ENCODE data around the gene S1PR2. TPM values are rescaled to one million over a fixed set of nuclear protein-coding genes. Genes with fewer than 3 reads are reported as not detected.

S1PR2 gene
- total and polyA plus RNA-seq, 2 donors (not counting 3 experiments of a cell fraction or from before 2014, with no cell fraction given) = 0.70 to 1.0 TPM

DNA sequence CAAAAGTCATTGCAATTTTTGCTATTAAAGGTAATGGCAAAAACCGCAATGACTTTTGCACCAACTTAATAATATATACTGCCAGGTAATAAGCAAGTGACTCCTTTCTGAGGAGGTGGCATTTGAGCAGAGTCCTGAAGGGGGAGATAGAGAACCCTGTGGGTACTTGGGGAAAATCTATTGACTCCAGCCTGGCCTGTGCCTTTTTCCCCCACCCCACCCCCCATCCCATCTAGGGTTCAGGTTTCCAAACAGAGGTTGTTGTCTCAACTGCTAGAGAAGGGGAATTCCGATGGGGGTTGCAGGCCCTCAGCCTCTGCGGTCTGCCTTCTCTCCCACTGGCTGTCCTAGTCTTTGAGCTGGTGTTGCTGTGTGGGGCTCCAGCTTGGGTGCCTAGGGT, 11.5 kb downstream of the S1PR2 start:
- TF ChIP-seq, protein P1, sequence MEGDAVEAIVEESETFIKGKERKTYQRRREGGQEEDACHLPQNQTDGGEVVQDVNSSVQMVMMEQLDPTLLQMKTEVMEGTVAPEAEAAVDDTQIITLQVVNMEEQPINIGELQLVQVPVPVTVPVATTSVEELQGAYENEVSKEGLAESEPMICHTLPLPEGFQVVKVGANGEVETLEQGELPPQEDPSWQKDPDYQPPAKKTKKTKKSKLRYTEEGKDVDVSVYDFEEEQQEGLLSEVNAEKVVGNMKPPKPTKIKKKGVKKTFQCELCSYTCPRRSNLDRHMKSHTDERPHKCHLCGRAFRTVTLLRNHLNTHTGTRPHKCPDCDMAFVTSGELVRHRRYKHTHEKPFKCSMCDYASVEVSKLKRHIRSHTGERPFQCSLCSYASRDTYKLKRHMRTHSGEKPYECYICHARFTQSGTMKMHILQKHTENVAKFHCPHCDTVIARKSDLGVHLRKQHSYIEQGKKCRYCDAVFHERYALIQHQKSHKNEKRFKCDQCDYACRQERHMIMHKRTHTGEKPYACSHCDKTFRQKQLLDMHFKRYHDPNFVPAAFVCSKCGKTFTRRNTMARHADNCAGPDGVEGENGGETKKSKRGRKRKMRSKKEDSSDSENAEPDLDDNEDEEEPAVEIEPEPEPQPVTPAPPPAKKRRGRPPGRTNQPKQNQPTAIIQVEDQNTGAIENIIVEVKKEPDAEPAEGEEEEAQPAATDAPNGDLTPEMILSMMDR (IDR thresholded peaks at IDR 0.05; ENCODE audit: extremely low read depth in 1 of 2, insufficient read depth in 1 of 2, low read depth in 1 of 2, low read length in 2 of 2) = peak in 1 of 2 donors; percentile 26
- TF ChIP-seq GATA2 (IDR thresholded peaks at IDR 0.05; ENCODE audit: insufficient read depth, insufficient read length, low read depth, low read length) = no peak

DNA sequence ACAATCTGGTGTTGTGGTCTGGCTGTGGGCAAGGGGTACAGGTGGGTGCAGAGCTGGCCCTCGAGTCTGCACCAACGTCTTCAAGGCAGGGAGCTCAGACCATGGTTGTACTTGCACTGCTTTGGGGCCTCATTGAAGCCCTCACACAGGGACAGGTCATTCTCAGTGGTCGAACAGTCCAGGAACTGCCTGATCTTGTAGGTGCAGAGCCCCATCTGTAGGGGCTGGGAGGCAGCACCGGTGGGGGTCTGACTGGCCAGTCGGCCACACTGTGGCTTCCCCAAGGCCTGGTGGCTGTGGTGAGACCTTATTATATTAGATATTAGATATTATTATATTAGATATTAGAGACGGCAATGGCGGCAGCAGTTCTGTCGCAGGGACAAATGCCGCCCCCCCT, 14.0 kb downstream of the S1PR2 start:
- no TSS peak for BruUV-seq (replicated peaks)
- Histone ChIP-seq H3K4me3 (replicated peaks in 1 of 3; ENCODE audit: insufficient read depth in 1 of 3, low read depth in 1 of 3, low read length in 3 of 3) (no peak overlapping the region), H3K4me2 (ENCODE audit: insufficient read depth, low read length) (no peak overlapping the region), H3K36me3 (ENCODE audit: control insufficient read depth in 2 of 2, extremely low read depth in 1 of 2, insufficient read depth in 2 of 2, low read length in 2 of 2) (no peaks in the 10 kb centered on the region), H3K27me3 (ENCODE audit: control insufficient read depth in 2 of 2, insufficient read depth in 2 of 2, low read length in 2 of 2) (no peaks in the 10 kb centered on the region), H3K27ac (ENCODE audit: insufficient read depth, low read depth, low read length) (no peak overlapping the region), H3K4me1 (ENCODE audit: control insufficient read depth, extremely low read depth, insufficient read depth, low read length) (no peaks in the 10 kb centered on the region), H3K9ac (replicated peaks; ENCODE audit: extremely low read depth, insufficient read depth, low read length) (no peak overlapping the region), H3K9me3 (replicated peaks; ENCODE audit: control insufficient read depth, insufficient read depth, low read length) (no peaks in the 10 kb centered on the region), H2AFZ (ENCODE audit: low read depth, low read length) (no peak overlapping the region), H3K79me2 (ENCODE audit: control insufficient read depth, insufficient read depth, low read length) (no peaks in the 10 kb centered on the region), H3K9me1 (replicated peaks; ENCODE audit: control insufficient read depth, extremely low read depth, insufficient read depth, low read length) (no peaks in the 10 kb centered on the region), H4K20me1 (replicated peaks; ENCODE audit: control insufficient read depth, extremely low read depth, insufficient read depth, low read length) (no peaks in the 10 kb centered on the region)
- intact Hi-C loops (cut with micrococcal nuclease) = no loop called here
- no peak for TF ChIP-seq GATA2 (IDR thresholded peaks at IDR 0.05; ENCODE audit: insufficient read depth, insufficient read length, low read depth, low read length)
- TF ChIP-seq EZH2 (IDR thresholded peaks at IDR 0.05; ENCODE audit: borderline replicate concordance, low read depth, low read length, severe bottlenecking) = no peak
- no peak for TF ChIP-seq FOS (IDR thresholded peaks at IDR 0.05; ENCODE audit: borderline replicate concordance, insufficient read depth, low read length)
- TF ChIP-seq MYC (IDR thresholded peaks at IDR 0.05; ENCODE audit: low read depth, low read length) = no peak
- TF ChIP-seq POLR2AphosphoS5 (IDR thresholded peaks at IDR 0.05; ENCODE audit: insufficient read depth, low read depth, low read length) = no peak
- FAIRE-seq (no peak), DNase-seq (ENCODE audit: low read depth, low spot score) (no peak)
- ChIA-PET CTCF (interaction anchor here (1.2 kb wide), 1 partner anchor 11 kb away, joined by 4 read pairs; no protein-coding TSS in a partner anchor), POLR2A (no interaction called here)
- dilution Hi-C loops (cut with MboI; ENCODE audit: extremely low pct_ligation_motif_present, low sequenced_read_pairs) = no loop called here

More for the DNA sequence above, 11.5 kb downstream of the S1PR2 start:
- ChIA-PET POLR2A (no interaction called here), CTCF (interaction anchor here (0.6 to 2.0 kb wide), 8 partner anchors 9 to 76 kb away, joined by 3 to 13 read pairs (median 4); partner anchors contain the start of gene DNMT1)
- no peaks in the 10 kb centered on the region for H3K79me2 ChIP-seq (ENCODE audit: control insufficient read depth, insufficient read depth, low read length)
- no peaks in the 10 kb centered on the region for H4K20me1 ChIP-seq (replicated peaks; ENCODE audit: control insufficient read depth, extremely low read depth, insufficient read depth, low read length)
- no peaks in the 10 kb centered on the region for H3K9me1 ChIP-seq (replicated peaks; ENCODE audit: control insufficient read depth, extremely low read depth, insufficient read depth, low read length)
- dilution Hi-C loops (cut with MboI; ENCODE audit: extremely low pct_ligation_motif_present, low sequenced_read_pairs) = no loop called here
- no peak overlapping the region for H2AFZ ChIP-seq (ENCODE audit: low read depth, low read length)
- no peaks in the 10 kb centered on the region for H3K9me3 ChIP-seq (replicated peaks; ENCODE audit: control insufficient read depth, insufficient read depth, low read length)
- no peak overlapping the region for H3K9ac ChIP-seq (replicated peaks; ENCODE audit: extremely low read depth, insufficient read depth, low read length)
- no peak overlapping the region for H3K4me2 ChIP-seq (ENCODE audit: insufficient read depth, low read length)
- intact Hi-C loops (cut with micrococcal nuclease) = no loop called here
- no peak overlapping the region for H3K27ac ChIP-seq (ENCODE audit: insufficient read depth, low read depth, low read length)
- DNase-seq (ENCODE audit: low read depth, low spot score) (no peak), FAIRE-seq (no peak)
- H3K4me3 ChIP-seq (replicated peaks in 1 of 3; ENCODE audit: insufficient read depth in 1 of 3, low read depth in 1 of 3, low read length in 3 of 3) = no peak overlapping the region
- no peaks in the 10 kb centered on the region for H3K36me3 ChIP-seq (ENCODE audit: control insufficient read depth in 2 of 2, extremely low read depth in 1 of 2, insufficient read depth in 2 of 2, low read length in 2 of 2)
- H3K4me1 ChIP-seq (ENCODE audit: control insufficient read depth, extremely low read depth, insufficient read depth, low read length) = no peaks in the 10 kb centered on the region
- BruUV-seq (replicated peaks) = no TSS peak
- no peaks in the 10 kb centered on the region for H3K27me3 ChIP-seq (ENCODE audit: control insufficient read depth in 2 of 2, insufficient read depth in 2 of 2, low read length in 2 of 2)
